NCI-H748 (cell line): ENCODE measurements around the gene GALNT2.

ENCODE experiments used
- DNase-seq: peaks from one replicate; lab custom pipeline; 2025; ENCODE audit not compliant: unreplicated experiment; lab: John Stamatoyannopoulos, UW

Gene GALNT2

DNA sequence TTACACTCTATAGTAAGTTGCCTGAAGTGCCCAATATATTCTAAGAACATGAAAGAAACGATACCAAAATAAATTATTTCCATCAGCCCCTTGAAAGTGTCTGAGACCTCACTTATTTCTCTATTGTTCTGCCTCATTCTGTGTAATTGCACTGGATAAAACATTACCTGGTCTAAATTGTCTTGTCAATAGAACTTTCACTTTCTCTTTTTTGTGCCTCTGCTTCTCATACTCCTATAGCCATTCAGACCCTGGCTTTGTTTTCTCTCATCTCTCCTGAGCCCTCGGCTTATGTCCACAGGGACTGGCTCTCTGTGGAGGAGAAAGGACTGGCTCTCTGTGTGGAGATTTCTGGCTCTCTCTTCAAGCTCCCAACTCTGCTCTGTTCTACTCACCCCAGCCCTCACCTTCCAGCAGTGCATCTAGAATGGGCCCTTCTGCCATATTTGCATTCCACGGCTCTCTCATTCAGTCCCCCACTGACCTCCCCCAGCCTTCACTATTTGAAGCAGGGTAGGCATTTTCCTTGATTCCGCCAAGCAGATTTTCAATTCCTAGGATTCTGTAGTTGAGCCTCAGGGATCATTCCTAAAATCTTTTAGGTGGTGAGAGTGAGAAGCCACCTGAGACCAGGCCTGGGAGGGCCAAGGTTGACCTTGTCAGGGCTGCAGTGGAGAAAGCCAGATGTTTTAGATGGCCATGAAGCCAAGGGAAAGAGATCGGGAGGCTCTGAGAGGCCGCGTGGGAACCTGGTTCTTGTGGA is 15.9 kb upstream of the GALNT2 start:
- DNase-seq: peak; percentile 10

DNA sequence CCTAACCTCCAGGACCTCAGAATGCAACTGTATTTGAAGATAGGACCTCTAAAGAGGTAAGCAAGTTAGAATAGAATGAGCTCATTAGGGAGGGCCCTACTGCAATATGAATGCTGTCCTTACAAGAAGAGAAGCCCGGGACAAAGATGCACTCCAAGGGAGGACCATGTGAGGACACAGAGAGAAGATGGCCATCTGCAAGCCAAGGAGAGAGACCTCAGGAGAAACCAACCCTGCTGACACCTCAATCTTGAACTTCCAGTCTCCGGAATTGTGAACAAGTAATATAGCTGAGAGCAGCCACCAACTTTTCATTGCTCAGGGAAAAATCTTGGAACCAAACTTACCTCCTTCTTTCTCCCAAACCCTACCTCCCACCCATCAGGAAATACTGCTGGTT is 15.0 kb upstream of the GALNT2 start:
- DNase-seq: no peak

DNA sequence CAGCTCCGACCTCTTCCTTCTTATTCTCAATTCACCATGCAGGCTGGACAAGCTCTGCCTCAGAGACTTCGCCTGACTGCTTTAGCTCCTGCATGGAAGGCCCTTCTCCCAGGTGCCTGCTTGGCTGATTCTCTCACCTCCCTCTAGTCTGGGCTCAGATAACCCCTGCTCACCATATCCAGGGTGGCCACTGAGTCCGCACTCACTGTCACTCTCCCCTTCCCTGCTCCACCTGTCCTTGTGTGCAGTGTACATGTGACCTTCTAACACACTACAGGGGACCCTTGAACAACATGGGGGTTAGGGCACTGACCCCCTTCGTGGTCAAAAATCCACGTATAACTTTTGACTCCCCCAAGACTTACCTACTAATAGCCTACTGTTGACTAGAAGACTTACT is 14.4 kb upstream of the GALNT2 start:
- DNase-seq: no peak

DNA sequence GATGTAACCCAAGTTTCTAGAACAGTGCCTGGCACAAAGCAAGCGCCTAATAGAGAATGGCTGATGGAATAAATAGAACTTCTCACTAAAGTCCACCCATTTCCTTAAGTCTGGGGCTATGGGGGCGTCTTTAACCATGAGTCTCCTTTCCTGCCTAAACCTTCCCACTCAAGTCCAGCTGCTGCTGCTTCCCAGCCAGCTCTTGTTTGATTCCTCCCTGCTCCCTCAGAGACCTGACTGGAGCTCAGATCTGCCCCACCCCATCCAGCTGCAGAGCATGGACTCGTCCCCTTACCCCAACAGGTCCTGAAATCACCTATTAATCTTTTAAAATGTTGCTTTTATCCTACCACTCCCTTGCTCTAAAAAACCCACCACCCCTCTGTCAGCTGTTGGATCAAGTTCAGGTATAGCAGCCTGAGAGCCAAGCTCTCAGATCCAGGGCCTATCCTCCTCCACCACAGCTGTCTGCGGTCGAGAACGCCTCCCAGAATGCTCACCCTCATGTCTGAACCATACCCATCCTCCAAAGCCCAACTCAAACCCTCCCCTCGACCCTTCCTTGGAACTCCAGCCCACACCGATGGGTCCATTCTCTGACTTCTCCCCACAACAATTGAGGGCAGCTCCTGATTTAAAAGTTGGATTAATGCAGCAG is 12.8 kb upstream of the GALNT2 start:
- no peak for DNase-seq

DNA sequence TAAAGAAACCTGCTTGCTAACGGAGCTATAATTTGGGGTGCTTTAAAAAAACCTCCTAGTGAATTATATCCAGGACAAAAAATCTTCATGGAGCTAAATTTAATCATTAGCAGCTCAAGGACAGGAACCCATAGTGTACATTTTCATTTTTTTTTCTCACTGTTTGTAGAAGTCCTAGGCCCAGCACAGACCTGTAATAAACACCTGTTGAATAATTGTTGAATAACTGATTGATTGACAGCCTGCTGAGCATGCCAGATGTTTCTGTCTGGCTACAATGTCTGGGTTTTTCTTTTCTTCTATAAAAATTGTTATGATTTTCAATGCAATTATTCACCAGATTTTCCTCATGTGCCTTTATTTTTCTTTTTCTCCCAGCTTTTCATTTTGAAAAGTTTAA is 10.9 kb upstream of the GALNT2 start:
- no peak for DNase-seq

DNA sequence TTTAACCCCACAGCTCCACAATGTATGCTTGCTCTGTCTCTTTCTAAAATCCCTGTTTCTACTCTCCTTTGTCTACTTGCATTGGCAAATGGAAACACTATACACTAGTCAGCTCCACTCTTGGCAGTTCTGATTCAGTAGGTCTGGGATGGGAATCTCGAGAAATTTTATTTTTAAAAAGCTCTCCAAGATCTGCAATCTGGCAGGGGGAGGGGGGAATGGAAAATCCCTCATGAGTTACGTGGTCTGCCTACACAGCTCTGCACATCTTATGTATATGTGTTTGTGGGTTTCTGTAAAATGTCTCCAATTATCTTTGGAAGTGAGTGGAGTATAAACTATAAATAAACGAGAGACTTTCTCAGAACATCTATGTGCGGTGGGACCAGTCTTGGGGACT is 9.9 kb upstream of the GALNT2 start:
- DNase-seq: no peak

DNA sequence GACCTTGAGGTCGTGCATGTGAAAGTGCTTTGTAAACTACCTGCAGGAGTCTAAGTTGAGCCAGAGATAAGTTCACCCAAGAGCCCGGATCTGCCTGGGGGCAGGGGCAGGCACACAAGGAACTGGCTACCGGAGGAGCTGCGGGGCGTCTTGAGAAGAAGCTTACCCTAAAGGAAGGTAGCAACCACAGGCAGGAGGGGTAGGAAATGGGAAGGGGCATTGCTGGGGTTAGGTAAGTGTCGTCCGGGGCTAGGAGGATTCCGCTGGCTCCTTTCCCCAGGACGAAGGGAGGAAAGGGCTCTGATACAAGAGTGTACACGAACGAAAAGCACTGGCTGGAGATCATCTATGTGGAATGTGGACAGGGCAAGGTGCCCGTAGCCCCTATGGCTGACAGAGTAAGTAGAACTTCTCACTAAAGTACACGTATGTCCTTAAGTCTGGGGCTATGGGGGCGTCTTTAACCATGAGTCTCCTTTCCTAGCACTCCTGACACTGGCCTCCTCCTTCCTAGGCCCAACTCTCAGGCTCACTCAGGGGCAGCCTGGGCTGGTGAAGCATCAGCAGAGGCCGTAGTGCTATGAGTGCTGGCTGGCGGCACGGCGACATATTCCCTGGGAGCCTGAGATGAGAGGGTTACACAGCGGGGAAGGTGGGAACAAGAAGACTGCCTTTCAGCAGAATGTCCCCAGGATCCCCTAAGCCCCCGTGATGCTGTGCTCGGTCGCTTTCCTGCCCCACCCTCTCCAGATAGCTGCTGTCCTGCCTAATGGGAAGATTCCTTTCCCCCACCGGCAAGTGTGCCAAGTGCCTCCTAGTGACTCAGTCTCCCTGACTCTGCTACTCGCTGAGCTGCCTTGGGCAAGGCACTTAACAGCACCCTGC is 9.1 kb upstream of the GALNT2 start:
- DNase-seq: no peak

DNA sequence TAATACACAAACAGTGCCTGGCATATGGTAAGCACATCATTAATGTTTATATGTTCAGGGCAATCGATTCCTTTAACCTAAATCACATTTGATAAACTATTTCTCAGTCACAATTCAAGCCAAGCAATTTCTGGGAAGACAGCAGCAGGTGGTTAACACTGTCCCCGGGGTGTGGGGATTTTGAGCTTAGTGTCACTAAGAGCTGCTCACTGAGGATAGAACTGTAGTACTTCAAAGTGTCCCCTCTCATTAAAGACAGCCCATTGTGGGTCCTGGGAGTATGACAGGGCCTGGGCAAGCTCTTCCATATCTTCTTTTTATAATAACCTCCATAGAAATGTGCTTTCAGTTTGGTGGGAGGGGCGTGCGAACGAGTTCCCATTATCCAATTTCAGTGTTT is 8.4 kb upstream of the GALNT2 start:
- no peak for DNase-seq

DNA sequence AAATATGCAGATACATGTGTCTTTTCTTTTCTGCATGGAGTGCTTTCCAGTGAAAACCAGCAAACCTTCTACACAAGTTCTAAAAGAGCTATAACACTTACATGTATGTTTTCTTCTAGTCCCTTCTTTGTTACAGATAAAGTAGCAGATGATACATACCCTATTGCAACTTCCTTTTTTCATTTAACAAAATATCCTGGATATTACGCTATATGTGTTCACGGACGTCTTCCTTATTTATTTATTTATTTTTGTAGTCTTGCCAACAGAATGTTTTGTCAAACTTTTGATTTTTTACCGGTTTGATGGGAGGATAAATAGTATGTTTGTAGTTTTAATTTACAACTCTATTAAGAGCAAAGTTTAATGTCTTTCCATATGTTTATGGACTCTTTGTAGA is 5.2 kb upstream of the GALNT2 start:
- no peak for DNase-seq

DNA sequence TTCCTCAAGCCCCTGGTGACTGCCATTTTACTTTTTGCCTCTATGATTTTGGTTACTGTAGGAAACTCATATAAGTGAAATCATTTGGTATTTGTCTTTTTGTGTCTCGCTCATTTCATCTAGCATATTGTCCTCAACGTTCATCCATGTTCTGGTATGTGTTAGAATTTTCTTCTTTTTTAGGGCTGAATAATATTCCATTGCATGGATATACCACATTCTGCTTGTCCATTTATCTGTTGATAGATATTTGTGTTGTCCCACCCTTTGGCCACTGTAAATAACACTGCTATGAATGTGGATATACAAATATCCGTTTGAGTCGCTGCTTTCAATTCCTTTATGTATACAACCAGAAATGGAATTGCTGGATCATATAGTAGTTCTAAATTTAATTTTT is 4.5 kb upstream of the GALNT2 start:
- DNase-seq: no peak

DNA sequence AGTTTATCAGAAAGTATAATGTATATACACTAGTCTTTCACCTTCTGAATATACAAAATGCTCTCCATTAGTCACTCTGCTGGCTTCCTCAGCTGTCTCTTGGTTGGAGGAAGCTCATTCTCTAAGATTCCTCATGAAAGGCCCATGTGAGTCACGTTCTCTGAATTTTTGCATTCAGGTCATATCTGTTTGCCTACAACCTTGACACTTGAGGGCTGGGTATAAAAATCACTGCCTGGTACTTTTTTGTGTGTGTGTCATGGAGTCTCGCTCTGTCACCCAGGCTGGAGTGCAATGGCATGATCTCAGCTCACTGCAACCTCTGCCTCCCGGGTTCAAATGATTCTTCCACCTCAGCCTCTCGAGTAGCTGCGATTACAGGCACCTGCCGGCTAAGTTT is 2.8 kb upstream of the GALNT2 start:
- no peak for DNase-seq

DNA sequence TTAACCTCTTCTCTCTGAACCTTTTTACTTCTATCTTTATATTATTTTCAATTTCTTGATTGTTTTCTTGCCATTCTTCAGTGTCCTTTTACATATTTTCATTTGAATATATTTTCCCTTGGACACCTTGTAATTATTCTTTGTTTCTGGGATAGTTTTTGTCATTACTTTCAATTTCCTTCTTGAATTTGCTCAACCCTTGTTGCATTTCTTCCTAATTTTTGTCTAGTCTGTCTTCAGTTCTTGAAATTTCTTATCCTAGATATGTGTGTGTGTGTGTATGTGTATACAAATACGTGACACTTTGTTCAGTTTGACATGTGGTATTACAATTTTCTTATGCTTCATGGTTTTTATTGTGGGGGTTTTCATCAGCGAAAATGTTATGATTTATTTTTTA is 1.9 kb upstream of the GALNT2 start:
- no peak for DNase-seq

DNA sequence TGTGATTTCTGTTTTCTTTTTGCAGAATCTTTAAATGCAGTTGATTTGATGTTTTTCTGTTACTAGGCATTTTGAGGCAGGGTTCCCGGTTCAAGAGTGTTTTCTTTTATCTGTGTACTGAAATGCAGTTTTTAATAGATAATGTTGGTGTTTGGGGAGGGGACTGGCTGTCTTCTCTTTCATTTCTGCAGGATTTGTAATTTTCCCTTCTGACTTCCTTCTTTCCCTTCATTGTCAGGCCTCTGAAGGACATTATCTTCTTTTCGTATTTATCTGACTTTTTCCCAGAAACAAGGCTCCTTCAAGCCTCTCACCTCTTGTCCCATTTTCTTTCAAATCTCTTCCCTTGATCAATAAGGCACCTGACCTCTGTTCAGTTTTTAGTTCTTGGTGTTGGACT is 1.5 kb upstream of the GALNT2 start:
- DNase-seq: no peak

DNA sequence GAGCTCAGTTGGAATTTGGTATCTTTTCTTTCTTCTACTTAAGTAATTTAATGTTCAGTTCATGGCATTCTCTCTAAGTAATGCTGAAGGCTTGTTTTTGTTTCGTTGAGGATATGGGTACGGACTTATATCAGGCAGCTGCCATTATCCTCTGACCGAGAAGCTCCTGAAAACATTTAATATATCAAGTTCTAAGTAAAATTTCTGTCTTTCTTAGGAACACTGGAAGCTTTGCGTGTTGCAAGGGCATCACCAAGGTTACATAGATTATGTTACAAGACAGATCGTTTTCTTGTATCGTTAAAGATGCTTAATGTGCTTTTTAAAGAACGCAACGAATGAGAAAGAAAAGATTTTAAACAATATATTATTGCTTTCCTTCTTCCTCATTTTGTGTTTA is 1.0 kb upstream of the GALNT2 start:
- DNase-seq: no peak

DNA sequence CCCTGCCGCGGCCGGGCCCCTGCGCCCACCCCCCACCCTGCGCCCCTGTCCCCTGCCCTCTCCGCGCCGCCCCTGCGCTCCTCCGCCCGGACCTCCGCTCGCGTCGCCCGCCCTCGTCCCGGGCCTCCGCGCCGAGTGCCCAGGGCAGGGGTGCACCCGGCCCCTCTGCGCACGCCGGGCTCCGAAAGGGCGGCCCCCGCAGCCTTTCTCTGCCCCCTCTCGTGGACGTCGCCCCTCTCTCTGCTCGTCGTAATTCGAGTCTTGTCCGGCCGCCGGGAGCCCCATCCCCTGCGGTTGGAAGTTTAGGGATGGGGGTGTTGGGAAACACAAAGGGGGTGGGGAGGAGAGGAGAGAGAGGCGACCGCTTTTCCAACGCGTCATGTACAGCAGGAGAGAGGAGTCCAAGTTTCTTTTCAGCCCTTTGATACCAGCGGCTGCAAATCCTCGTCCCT is 407 bp downstream of the GALNT2 start:
- peak; percentile 37 for DNase-seq

DNA sequence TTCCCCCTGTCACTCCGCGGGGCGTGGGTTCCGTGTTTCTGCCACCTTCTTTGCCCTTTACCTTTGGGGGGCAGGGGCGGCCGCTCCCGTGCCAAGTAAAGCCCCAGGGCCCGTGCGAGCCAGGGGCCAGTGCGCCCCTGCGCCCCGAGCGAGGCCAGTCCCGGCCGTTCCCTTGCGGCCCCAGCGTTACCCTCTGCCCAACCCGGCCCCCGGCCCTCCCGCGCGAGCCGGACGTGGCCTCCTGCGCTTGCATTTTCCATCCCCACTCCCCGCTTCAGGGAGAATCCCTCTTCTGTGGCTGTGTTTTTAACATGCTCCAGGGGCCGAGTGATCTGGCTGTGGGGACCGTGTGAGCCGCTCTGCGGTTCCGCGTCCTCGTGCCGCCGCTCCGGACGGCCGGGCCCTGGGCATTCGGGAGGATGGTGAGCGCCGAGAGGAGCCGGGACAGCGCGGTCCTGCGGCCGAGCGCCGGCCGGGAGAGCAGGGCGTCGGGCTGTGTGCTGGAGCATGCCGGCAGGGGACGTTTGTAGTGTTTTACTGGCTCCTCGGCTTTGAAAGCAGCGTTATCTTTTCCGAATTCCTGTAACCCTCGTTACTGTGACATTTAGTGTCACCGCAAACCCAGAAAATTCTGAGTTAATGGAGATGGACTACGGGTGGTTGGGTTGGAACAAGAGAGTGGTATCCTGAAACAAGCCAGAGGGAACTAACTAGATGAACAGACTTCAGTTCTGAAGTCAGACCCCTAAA is 1.0 kb downstream of the GALNT2 start:
- peak; percentile 25 for DNase-seq

DNA sequence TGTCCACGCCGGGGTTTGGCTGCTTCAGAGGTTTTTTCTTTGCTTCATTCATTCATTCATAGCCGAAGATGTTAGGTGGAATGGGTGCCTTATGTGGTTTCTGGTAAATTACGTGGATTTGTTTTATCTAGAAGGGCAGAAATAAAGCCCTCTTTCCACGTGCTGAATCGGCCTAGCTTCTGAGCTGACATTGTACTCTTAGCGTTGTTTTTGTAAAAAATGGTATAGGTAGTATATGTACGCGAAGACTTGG is 1.5 kb downstream of the GALNT2 start:
- no peak for DNase-seq

DNA sequence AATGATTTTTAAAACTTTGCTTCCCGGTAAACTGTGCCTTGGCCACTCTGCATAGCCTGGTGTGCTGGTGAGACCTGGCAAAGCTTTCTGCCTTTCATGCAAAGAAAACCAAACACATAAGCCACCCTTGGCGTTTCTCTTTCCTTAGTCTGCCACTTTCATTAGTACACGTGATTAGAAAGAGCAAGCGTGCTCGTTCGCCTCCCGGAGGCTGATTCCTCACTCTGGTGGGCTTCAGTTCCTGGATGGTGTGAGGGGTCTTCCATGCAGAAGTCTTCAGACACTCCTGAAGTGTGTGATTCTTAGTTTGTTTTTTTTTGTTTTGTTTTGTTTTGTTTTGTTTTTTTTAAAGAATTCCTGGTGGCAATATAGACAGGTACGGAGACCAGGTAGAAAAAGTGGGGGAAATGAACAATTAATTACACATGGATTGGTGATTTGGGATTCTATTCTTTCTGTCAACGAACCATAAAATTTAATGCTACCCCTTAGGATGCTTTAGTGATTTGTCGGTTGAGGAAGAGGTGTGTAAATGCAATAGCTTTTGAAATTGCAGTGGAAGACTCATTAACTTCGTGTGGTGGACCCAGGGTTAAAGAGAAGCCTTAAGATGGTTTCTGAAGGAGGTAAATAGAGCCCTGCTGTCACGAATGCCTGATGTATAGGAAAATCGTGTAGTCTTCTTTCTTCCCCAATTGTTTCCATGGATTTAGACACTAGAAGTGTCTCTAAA is 2.1 kb downstream of the GALNT2 start:
- DNase-seq: peak; percentile 49

DNA sequence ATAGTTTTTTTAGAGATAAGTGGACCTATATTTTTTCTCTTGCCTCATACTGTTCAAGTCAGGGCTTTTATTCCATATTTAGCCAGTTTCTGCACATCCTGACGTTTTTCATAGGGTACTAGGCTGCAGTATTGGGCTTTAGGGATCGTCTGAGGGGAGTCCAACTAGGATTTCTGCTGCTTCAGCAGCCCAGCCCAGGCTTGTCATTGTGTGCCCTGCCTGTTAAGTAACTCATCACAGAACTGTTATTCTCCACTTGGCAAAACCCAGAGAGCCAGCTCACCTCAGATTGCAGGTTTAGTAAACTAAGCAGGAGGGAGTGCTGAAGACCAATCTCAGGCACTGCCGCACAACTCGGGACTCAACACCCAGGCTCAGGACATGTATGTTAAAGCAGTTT is 2.8 kb downstream of the GALNT2 start:
- no peak for DNase-seq

DNA sequence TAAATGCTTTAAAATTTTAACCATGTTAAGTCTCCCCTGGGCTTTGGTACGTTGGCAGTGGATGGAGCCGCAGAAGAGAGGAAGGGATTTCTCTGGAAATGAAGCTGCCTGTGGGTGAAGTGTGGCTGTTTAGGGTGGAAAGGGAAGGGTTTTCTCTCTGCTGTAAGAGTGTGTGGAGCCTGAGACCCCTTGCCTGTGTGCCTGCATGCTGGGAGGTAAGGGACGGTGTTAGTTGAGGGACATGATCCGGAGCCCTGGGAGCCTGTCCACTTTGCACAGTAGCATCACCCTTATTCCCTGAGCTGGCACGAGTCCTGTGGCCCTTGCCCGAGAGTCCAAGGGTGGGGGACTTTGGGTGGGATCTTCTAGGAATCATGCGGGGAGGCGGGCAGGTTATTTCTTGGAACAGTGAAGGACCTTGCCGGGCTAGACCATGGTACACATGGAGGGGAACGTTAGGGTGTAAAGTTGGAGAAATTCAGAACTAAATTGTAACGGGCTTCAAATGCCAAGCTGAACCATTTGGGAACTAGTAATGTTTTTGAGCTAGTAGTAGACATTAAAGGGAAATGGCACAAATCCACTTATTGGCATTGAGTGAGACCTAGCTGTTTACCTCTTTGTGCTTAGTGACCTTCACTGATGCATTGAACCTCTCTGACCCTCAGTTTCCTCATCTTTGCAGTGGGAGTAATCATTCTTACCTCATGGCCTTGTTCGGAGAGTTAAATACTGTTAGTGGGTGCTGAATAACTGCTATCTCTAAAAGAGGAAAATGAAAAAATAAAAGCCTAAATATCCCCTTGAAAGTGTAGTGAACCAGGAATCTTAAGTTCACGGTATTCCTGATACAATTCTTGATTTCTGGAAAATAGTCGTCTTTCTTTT is 3.5 kb downstream of the GALNT2 start:
- DNase-seq: no peak
